C4-2B (cell line): ENCODE data around the gene TPX2.

Experiments used
- H3K27ac ChIP-seq: fragments of 450-650 bp; 2 replicates; pipeline ENCODE4 v1.5.1; 2017
- CTCF ChIP-seq: fragments of 450-650 bp; conservative IDR thresholded peaks from 2 replicates; pipeline ENCODE4 v1.5.1; 2017; ENCODE audit warnings: mild to moderate bottlenecking
- ZFX ChIP-seq: fragments of 450-650 bp; IDR thresholded peaks from 2 replicates; pipeline ENCODE4 v1.6.1; 2017

Gene TPX2

GRCh38 chr20:31781945-31782344 lies 42.9 kb downstream of the TPX2 start:
- no peak overlapping the region for H3K27ac ChIP-seq
- no peak for TF ChIP-seq ZFX
- TF ChIP-seq CTCF: no peak

GRCh38 chr20:31784354-31785044 lies 45.4 kb downstream of the TPX2 start:
- TF ChIP-seq CTCF (no peak), ZFX (no peak)
- H3K27ac ChIP-seq: no peak overlapping the region

- no peak overlapping the region for H3K27ac ChIP-seq
- TF ChIP-seq CTCF: no peak
- no peak for TF ChIP-seq ZFX
These were observed 46.0 kb downstream of the TPX2 start for GRCh38 chr20:31785089-31785488.

GRCh38 chr20:31788578-31788977 lies 49.5 kb downstream of the TPX2 start:
- no peak for TF ChIP-seq ZFX
- no peak; the same call in 1 of the 2 replicates for TF ChIP-seq CTCF
- no peak overlapping the region for H3K27ac ChIP-seq

GRCh38 chr20:31790401-31790800 lies 51.3 kb downstream of the TPX2 start:
- TF ChIP-seq ZFX (no peak), CTCF (no peak)
- no peak overlapping the region for H3K27ac ChIP-seq

GRCh38 chr20:31797364-31797763 lies 58.3 kb downstream of the TPX2 start:
- no peak overlapping the region for H3K27ac ChIP-seq
- TF ChIP-seq CTCF: no peak
- TF ChIP-seq ZFX: no peak

- TF ChIP-seq ZFX (no peak), CTCF (no peak)
- H3K27ac ChIP-seq: no peak overlapping the region
These were observed 62.4 kb downstream of the TPX2 start for GRCh38 chr20:31801508-31801907.
